Mesenteric fat pad (tissue), 1 donor: ENCODE results near the gene ZNF428. TPM values are rescaled to one million over a fixed set of nuclear protein-coding genes. Genes with fewer than 3 reads are reported as not detected.
"Not testable (repeated sequence)": the region's sequence is repeated elsewhere in the genome, so short reads cannot be mapped to it uniquely, and the experiment has no call there.

Experiments
- DNase-seq: peaks from one replicate; pipeline ENCODE4 v3.0.0-alpha.2; 2020; ENCODE audit warnings: low spot score
- total RNA-seq: library from RNA; stranded (reverse); fragmentation: NEBNext Ultra II Directional; extraction: Animal tissue kit (Norgen Biotek cat#: 25700); gene quantifications from one replicate; pipeline ENCODE4 v1.2.1, GENCODE V29; 2021
- donor health status: DM: yes; HTN: yes; CAD: no.

ZNF428 gene
- total RNA-seq, 1 donor from 2014 or later = 19.2 TPM

- DNase-seq = no peak
Measured at GRCh38 chr19:43640424-43640757, 21.0 kb upstream of the ZNF428 start.

GRCh38 chr19:43639519-43640423 is 20.3 kb upstream of the ZNF428 start, which contains the start of gene CADM4:
CADM4 (minus strand) TSS chr19:43639850; CDS start chr19:43639790, 60 bp downstream.
- no peak for DNase-seq

GRCh38 chr19:43638995-43639518 is 19.6 kb upstream of the ZNF428 start:
- DNase-seq = no peak

GRCh38 chr19:43638214-43638994 is 19.0 kb upstream of the ZNF428 start:
- DNase-seq = no peak

- DNase-seq = no peak
Measured at GRCh38 chr19:43636121-43636683, 16.8 kb upstream of the ZNF428 start.

- DNase-seq = not testable (repeated sequence)
Measured at GRCh38 chr19:43635561-43635940, 16.1 kb upstream of the ZNF428 start.

- no peak for DNase-seq
Measured at GRCh38 chr19:43634872-43635560, 15.6 kb upstream of the ZNF428 start.

GRCh38 chr19:43634506-43634871 is 15.1 kb upstream of the ZNF428 start:
- no peak for DNase-seq

- DNase-seq = no peak
Measured at GRCh38 chr19:43634068-43634467, 14.6 kb upstream of the ZNF428 start.

GRCh38 chr19:43633520-43633919 is 14.1 kb upstream of the ZNF428 start:
- no peak for DNase-seq

- DNase-seq = no peak
Measured at GRCh38 chr19:43631491-43631890, 12.1 kb upstream of the ZNF428 start.

- DNase-seq = no peak
Measured at GRCh38 chr19:43628646-43629326, 9.4 kb upstream of the ZNF428 start.

- DNase-seq = no peak
Measured at GRCh38 chr19:43626838-43627237, 7.4 kb upstream of the ZNF428 start.

- DNase-seq = no peak
Measured at GRCh38 chr19:43625918-43626579, 6.6 kb upstream of the ZNF428 start.

- DNase-seq = no peak
Measured at GRCh38 chr19:43624933-43625332, 5.5 kb upstream of the ZNF428 start.

- DNase-seq = no peak
Measured at GRCh38 chr19:43623889-43624670, 4.7 kb upstream of the ZNF428 start.

GRCh38 chr19:43622956-43623355 is 3.5 kb upstream of the ZNF428 start:
- DNase-seq = no peak

- DNase-seq = no peak
Measured at GRCh38 chr19:43622070-43622469, 2.6 kb upstream of the ZNF428 start.
